D721Med (cell line): ENCODE measurements around the gene PCDH9.

Experiments used
- DNase-seq: peaks from one replicate; pipeline ENCODE4 v3.0.0; 2011; ENCODE audit warnings: low spot score; ENCODE audit not compliant: insufficient read length
- FAIRE-seq: peaks from 2 replicates; lab custom pipeline; 2011; peaks lifted over from hg19 to GRCh38; lab: Jason Lieb, UNC
- TF ChIP-seq, protein P1 (sequence below): IDR thresholded peaks from 2 replicates; pipeline ENCODE4 v1.5.1; 2012; ENCODE audit warnings: mild to moderate bottlenecking, control low read depth; ENCODE audit not compliant: insufficient read depth; ENCODE audit errors: missing control alignments

Gene PCDH9

DNA sequence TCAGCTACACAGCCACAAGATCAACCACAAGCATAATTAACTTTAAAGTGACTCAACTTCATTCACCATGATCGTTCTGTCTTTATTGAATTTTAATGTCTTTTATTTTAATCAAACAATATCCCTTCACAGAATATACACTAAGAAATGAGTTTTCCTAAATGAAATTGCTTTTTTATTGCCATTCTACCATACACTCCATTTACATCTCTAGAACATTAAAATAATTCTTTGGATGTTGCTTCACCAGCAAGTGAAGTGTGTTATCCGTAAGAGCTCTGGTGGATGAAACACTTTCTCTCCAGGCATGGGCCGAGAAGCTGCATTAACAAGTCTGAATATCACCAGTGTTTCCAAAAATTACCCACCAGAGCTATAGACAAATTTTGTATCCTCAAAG lies 789.2 kb downstream of the PCDH9 start:
- TF ChIP-seq, protein P1, sequence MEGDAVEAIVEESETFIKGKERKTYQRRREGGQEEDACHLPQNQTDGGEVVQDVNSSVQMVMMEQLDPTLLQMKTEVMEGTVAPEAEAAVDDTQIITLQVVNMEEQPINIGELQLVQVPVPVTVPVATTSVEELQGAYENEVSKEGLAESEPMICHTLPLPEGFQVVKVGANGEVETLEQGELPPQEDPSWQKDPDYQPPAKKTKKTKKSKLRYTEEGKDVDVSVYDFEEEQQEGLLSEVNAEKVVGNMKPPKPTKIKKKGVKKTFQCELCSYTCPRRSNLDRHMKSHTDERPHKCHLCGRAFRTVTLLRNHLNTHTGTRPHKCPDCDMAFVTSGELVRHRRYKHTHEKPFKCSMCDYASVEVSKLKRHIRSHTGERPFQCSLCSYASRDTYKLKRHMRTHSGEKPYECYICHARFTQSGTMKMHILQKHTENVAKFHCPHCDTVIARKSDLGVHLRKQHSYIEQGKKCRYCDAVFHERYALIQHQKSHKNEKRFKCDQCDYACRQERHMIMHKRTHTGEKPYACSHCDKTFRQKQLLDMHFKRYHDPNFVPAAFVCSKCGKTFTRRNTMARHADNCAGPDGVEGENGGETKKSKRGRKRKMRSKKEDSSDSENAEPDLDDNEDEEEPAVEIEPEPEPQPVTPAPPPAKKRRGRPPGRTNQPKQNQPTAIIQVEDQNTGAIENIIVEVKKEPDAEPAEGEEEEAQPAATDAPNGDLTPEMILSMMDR, result no peak
- FAIRE-seq, result no peak

DNA sequence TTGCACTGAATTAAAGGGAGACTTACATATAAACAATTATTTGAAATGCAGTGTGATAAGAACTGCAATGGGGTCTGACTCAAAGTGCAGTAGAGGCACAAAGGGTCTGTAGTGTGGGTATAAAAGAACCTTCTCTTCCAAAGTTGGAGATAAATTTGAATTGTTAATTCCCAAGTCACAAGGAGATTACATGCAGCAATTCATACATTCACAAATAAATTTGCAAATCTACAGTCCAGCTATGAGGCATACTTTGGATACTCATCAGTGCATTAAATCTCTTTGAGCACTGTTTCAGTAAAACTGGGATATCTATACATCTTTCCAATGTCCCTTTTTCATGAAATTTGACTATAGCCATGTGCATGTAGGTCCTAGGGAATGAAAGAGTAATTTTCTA lies 799.4 kb downstream of the PCDH9 start:
- no peak for DNase-seq
- TF ChIP-seq, protein P1, result no peak
- FAIRE-seq, result no peak

More for the DNA sequence above, 789.2 kb downstream of the PCDH9 start:
- no peak for DNase-seq

GRCh38 chr13:66430269-66430668 lies 799.9 kb downstream of the PCDH9 start:
- FAIRE-seq (no peak), DNase-seq (no peak)
- TF ChIP-seq, protein P1, result no peak

DNA sequence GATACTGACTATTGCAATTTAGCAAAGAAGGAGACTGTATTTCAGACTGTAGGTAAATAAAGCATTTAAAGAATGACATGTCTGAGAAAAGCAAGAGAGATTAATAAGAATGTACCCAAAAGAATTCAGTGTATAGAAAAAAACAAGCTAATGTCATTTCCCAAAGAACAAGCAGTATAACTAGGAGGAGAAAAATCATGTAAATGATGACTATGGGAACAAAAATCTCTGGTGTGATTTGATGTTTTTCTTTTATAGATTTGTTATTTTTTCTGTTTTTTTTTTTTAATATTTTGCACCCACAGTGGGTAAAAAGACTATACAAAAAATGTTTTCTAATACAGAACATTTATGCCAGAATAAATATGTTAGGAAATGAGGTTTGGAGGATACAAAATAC lies 801.0 kb downstream of the PCDH9 start:
- TF ChIP-seq, protein P1, result no peak
- no peak for FAIRE-seq
- DNase-seq, result no peak

DNA sequence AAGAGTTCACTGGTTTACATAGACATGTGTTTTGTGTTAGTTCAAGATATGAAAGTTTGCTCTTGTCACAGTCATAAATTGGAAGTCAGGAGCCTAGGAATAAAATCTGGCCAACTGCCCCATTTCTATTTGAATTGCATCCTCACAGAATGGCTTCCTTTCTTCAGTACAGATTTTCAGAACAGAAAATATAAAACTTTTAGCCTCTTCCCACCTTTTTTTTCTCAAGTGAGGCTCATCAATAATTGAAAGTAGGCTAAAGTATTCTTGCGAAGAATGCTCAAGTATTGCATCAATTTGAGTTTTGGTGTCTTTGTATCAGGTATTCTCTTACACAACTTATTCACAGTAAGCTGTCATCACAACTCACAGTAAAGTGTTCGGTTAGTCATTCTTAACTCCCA lies 802.7 kb downstream of the PCDH9 start:
- DNase-seq (no peak), FAIRE-seq (peak; percentile 53)
- TF ChIP-seq, protein P1, result no peak

DNA sequence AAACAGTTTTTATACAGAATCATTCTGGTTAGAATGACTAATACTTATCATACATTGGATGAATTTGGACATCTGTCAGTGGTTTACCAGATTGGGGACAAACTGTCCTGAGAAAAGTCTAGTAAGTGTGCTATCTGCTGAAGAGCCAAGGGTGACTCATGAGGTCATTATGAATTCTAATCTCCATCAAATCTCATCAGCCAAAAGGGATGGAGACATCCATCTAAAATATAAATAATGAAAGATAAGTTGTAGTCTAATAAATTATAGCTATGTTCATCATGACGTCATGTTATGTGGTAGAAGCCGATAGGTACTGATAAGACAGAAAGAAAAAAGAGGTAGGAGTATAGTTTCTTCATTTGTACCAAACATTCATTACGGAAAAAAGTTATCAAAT lies 804.4 kb downstream of the PCDH9 start:
- FAIRE-seq, result no peak
- no peak for DNase-seq
- TF ChIP-seq, protein P1, result no peak

DNA sequence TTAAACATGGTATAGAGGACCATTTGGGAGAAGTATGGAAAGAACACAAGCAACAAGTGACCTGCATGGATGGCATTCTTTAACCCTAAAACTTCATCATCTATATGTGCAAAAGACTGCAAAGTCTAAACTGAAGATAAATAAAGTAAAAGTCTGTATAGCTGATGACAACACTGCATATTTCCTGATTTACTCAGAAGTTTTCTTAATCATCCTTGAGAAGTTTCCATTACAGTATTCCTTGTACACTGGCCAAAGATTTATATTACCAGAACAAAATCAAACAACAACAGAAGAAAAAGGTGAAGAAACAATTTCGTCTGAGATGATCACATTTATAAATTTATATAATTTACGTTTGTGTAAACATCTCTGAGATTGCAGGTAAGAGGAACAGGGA lies 805.7 kb downstream of the PCDH9 start:
- FAIRE-seq (no peak), DNase-seq (no peak)
- TF ChIP-seq, protein P1, result no peak
